ENCODE measurements around the gene ZFP92. TPM values are rescaled to one million over a fixed set of nuclear protein-coding genes. Genes with fewer than 3 reads are reported as not detected.

The ZFP92 gene
- total and polyA plus RNA-seq, 2 of the 8 experiments (the other 6 are each of a cell fraction or from before 2014, with no cell fraction given), result 0.14 to 0.41 TPM

- Histone ChIP-seq H3K36me3 (ENCODE audit: control insufficient read depth in 2 of 4, insufficient read depth in 4 of 4, low read length in 3 of 4) (no peaks in the 10 kb centered on the region), H4K20me1 (replicated peaks in 1 of 2; ENCODE audit: control insufficient read depth in 1 of 2, insufficient read depth in 2 of 2, low read length in 2 of 2) (no peaks in the 10 kb centered on the region), H4K91ac (replicated peaks; ENCODE audit: insufficient read length, low read length) (no peak overlapping the region), H2BK12ac (ENCODE audit: low read depth, low read length) (no peak overlapping the region), H4K5ac (ENCODE audit: insufficient read length, low read depth, low read length) (no peak overlapping the region), H2AFZ (ENCODE audit: low read length) (no peak overlapping the region), H2BK5ac (ENCODE audit: low read depth, low read length) (no peak overlapping the region), H3K79me2 (ENCODE audit: control insufficient read depth in 1 of 2, insufficient read depth in 2 of 2, low read length in 2 of 2) (no peaks in the 10 kb centered on the region), H3K79me1 (ENCODE audit: low read depth, low read length) (no peaks in the 10 kb centered on the region), H3K4me2 (ENCODE audit: insufficient read depth in 1 of 2, low read depth in 2 of 2, low read length in 2 of 2) (no peak overlapping the region), H3K14ac (ENCODE audit: insufficient read length) (no peak overlapping the region), H2AK5ac (ENCODE audit: low read depth, low read length) (no peak overlapping the region), H2BK120ac (replicated peaks; ENCODE audit: low read depth, low read length) (no peak overlapping the region), H3K23ac (ENCODE audit: insufficient read length) (no peak overlapping the region), H3K4ac (replicated peaks; ENCODE audit: insufficient read length, low read depth, low read length) (no peak overlapping the region), H4K8ac (ENCODE audit: extremely low read depth, insufficient read depth, low read length) (no peak overlapping the region), H3K56ac (replicated peaks; ENCODE audit: insufficient read length, low read depth, low read length) (no peak overlapping the region), H3K4me3 (ENCODE audit: extremely low read depth in 1 of 4, insufficient read depth in 2 of 4, low read depth in 3 of 4, low read length in 4 of 4) (no peak overlapping the region), H3K18ac (ENCODE audit: extremely low read depth, low read length) (no peak overlapping the region; the same call in 1 of the 2 replicates), H3K9ac (replicated peaks in 1 of 4; ENCODE audit: extremely low read depth in 1 of 4, low read depth in 3 of 4, low read length in 3 of 4) (no peak overlapping the region), H3K27ac (ENCODE audit: low read depth, low read length) (no peak overlapping the region), H3K23me2 (ENCODE audit: low read depth, low read length) (no peaks in the 10 kb centered on the region), H3K9me3 (ENCODE audit: insufficient read depth in 2 of 2, low read depth in 1 of 2, low read length in 1 of 2) (no peaks in the 10 kb centered on the region), H3K27me3 (replicated peaks in 1 of 4; ENCODE audit: control insufficient read depth in 3 of 4, extremely low read depth in 1 of 4, insufficient read depth in 3 of 4, low read length in 3 of 4) (no peaks in the 10 kb centered on the region), H2BK15ac (ENCODE audit: low read length) (no peak overlapping the region), H3K4me1 (replicated peaks in 1 of 4; ENCODE audit: control insufficient read depth in 3 of 4, insufficient read depth in 4 of 4, low read length in 3 of 4) (peaks cover 0 to 6% (median 1%) of the 10 kb centered on the region in 4 experiments; a peak in 1 of 7 replicates), H2BK20ac (ENCODE audit: low read length) (no peak overlapping the region)
- POLR2A ChIA-PET (ENCODE audit: partially characterized antibody), result no interaction called here
- DNase-seq (ENCODE audit: low read depth in 1 of 2, low spot score in 2 of 2), result no peak
- CTCF ChIA-PET (ENCODE audit: partially characterized antibody), result no interaction called here
- TF ChIP-seq TBP (IDR thresholded peaks at IDR 0.05; ENCODE audit: low read depth, low read length), result no peak
- 100% methylated on average over 2 of the region's 5 CpGs; no CpG with 5 or more reads in 1 of the 2 experiments for WGBS, 2 experiments (ENCODE audit: extremely low coverage in 1 of 2, insufficient coverage in 1 of 2, insufficient read length in 1 of 2, insufficient replicate concordance in 2 of 2, low coverage in 1 of 2, low lambda C conversion rate in 2 of 2, missing lambda C conversion rate in 1 of 2)
- FAIRE-seq, result no peak
Observed at GRCh38 chrX:153375571-153375970, 35.7 kb upstream of the ZFP92 start.

All from H1 (cell line).